Measurements from ENCODE around the gene CAGE1.

GRCh38 chr6:7292596-7293255, 96.8 kb downstream of the CAGE1 start:
- TF ChIP-seq SIN3A (IDR thresholded peaks at IDR 0.05; ENCODE audit: borderline replicate concordance, insufficient read depth, low read length) (no peak), REST (IDR thresholded peaks at IDR 0.05; ENCODE audit: insufficient read depth in 1 of 2, low read depth in 2 of 2, low read length in 2 of 2) (no peak), POLR2AphosphoS5 (IDR thresholded peaks at IDR 0.05; ENCODE audit: low read depth, low read length) (no peak)

All from PFSK-1 (cell line).